WTC11 (cell line): ENCODE measurements around the gene FZR1. TPM values are rescaled to one million over a fixed set of nuclear protein-coding genes. Genes with fewer than 3 reads are reported as not detected.

ENCODE experiments used
- ATAC-seq: fragments of 200-7000 bp; cut with Tn5 transposase; 2 replicates; pipeline ENCODE4 v1.10.0; 2021; ENCODE audit warnings: mild to moderate bottlenecking, moderate library complexity
- CTCF ChIA-PET: fragments of 300-600 bp; sonication (Branson Sonifier 250); formaldehyde crosslinking; loops from one replicate; lab custom pipeline; 2021; ENCODE audit warnings: antibody characterized with exemption; lab: Charles Lee
- POLR2A ChIA-PET: fragments of 350-600 bp; sonication (Branson Sonifier 250); formaldehyde crosslinking; loops from one replicate; lab custom pipeline; 2021; ENCODE audit warnings: antibody characterized with exemption; lab: Charles Lee
- DNase-seq: peaks from one replicate; pipeline ENCODE4 v3.0.0; 2021; ENCODE audit warnings: low spot score
- H3K27ac Mint-ChIP-seq: 2 replicates; pipeline ENCODE4 v1.8.0; 2021; ENCODE audit warnings: mixed read lengths
- H3K27me3 Mint-ChIP-seq: 2 replicates; pipeline ENCODE4 v1.8.0; 2021; ENCODE audit warnings: low read depth, mild to moderate bottlenecking, moderate library complexity, mixed read lengths
- H3K36me3 Mint-ChIP-seq: 2 replicates; pipeline ENCODE4 v1.8.0; 2021; ENCODE audit warnings: mixed read lengths
- H3K4me1 Mint-ChIP-seq: 2 replicates; pipeline ENCODE4 v1.8.0; 2022; ENCODE audit warnings: mixed read lengths
- H3K4me3 Mint-ChIP-seq: 2 replicates; pipeline ENCODE4 v1.8.0; 2021; ENCODE audit warnings: mild to moderate bottlenecking, moderate library complexity, mixed read lengths
- H3K9me3 Mint-ChIP-seq: 2 replicates; pipeline ENCODE4 v1.8.0; 2021; ENCODE audit warnings: mixed read lengths
- CBFB ChIP-seq: sonication (generic); formaldehyde crosslinking; IDR thresholded peaks from 2 replicates; pipeline ENCODE4 v1.8.1; 2022; ENCODE audit warnings: mild to moderate bottlenecking, low read depth, missing genetic modification reagents
- ELF4 ChIP-seq: sonication (generic); formaldehyde crosslinking; IDR thresholded peaks from 2 replicates; pipeline ENCODE4 v1.8.1; 2022; ENCODE audit warnings: low read depth, mild to moderate bottlenecking, moderate library complexity, missing genetic modification reagents
- EMX1 ChIP-seq: fragments of 250-450 bp; sonication (Bioruptor Pico); IDR thresholded peaks from 2 replicates; pipeline ENCODE4 v1.8.0; 2021; ENCODE audit warnings: mild to moderate bottlenecking
- ETV6 ChIP-seq: sonication (generic); formaldehyde crosslinking; IDR thresholded peaks from 2 replicates; pipeline ENCODE4 v1.8.1; 2022; ENCODE audit warnings: mild to moderate bottlenecking, missing genetic modification reagents
- FOXJ3 ChIP-seq: sonication (generic); formaldehyde crosslinking; IDR thresholded peaks from 2 replicates; pipeline ENCODE4 v1.9.0; 2021; ENCODE audit warnings: missing genetic modification reagents, mild to moderate bottlenecking, borderline replicate concordance
- GRHL2 ChIP-seq: fragments of 250-450 bp; sonication (Bioruptor Pico); IDR thresholded peaks from 2 replicates; pipeline ENCODE4 v1.8.0; 2022; ENCODE audit warnings: mild to moderate bottlenecking, moderate library complexity; ENCODE audit not compliant: insufficient replicate concordance, severe bottlenecking
- HMGA2 ChIP-seq: fragments of 250-450 bp; sonication (Bioruptor Pico); IDR thresholded peaks from 2 replicates; pipeline ENCODE4 v1.4.0; 2021; ENCODE audit warnings: mild to moderate bottlenecking, moderate library complexity
- HMGXB4 ChIP-seq: sonication (generic); formaldehyde crosslinking; IDR thresholded peaks from 2 replicates; pipeline ENCODE4 v1.8.1; 2023; ENCODE audit warnings: mild to moderate bottlenecking, moderate library complexity, missing genetic modification reagents
- IRF2 ChIP-seq: sonication (generic); formaldehyde crosslinking; IDR thresholded peaks from 2 replicates; pipeline ENCODE4 v1.8.0; 2022; ENCODE audit warnings: low read depth, missing genetic modification reagents, borderline replicate concordance
- JAZF1 ChIP-seq: fragments of 250-450 bp; sonication (Bioruptor Pico); IDR thresholded peaks from 2 replicates; pipeline ENCODE4 v1.9.0; 2021; ENCODE audit warnings: moderate library complexity, mild to moderate bottlenecking, inconsistent platforms
- JUN ChIP-seq: sonication (generic); formaldehyde crosslinking; IDR thresholded peaks from 2 replicates; pipeline ENCODE4 v1.8.0; 2023; ENCODE audit warnings: mild to moderate bottlenecking, missing genetic modification reagents
- KAT7 ChIP-seq: sonication (generic); formaldehyde crosslinking; IDR thresholded peaks from 2 replicates; pipeline ENCODE4 v1.8.1; 2023; ENCODE audit warnings: missing genetic modification reagents, mild to moderate bottlenecking, borderline replicate concordance
- MYBL2 ChIP-seq: sonication (generic); formaldehyde crosslinking; IDR thresholded peaks from 2 replicates; pipeline ENCODE4 v1.8.1; 2023; ENCODE audit warnings: mild to moderate bottlenecking, moderate library complexity, missing genetic modification reagents
- OVOL2 ChIP-seq: fragments of 250-450 bp; sonication (Bioruptor Pico); IDR thresholded peaks from 2 replicates; pipeline ENCODE4 v1.9.0; 2021; ENCODE audit warnings: mild to moderate bottlenecking, borderline replicate concordance
- TCF7 ChIP-seq: sonication (generic); formaldehyde crosslinking; IDR thresholded peaks from 2 replicates; pipeline ENCODE4 v1.8.0; 2022; ENCODE audit warnings: mild to moderate bottlenecking, low read depth, missing genetic modification reagents, moderate library complexity
- TP53 ChIP-seq: sonication (generic); formaldehyde crosslinking; IDR thresholded peaks from 2 replicates; pipeline ENCODE4 v1.8.1; 2023; ENCODE audit warnings: mild to moderate bottlenecking, missing genetic modification reagents
- USF1 ChIP-seq: sonication (generic); formaldehyde crosslinking; IDR thresholded peaks from 2 replicates; pipeline ENCODE4 v1.8.0; 2022; ENCODE audit warnings: mild to moderate bottlenecking, missing genetic modification reagents
- ZNF232 ChIP-seq: sonication (generic); formaldehyde crosslinking; IDR thresholded peaks from 2 replicates; pipeline ENCODE4 v1.8.0; 2022; ENCODE audit warnings: mild to moderate bottlenecking, missing genetic modification reagents
- ZNF317 ChIP-seq: sonication (generic); formaldehyde crosslinking; IDR thresholded peaks from 2 replicates; pipeline ENCODE4 v1.8.1; 2023; ENCODE audit warnings: low read depth, mild to moderate bottlenecking, moderate library complexity, missing genetic modification reagents, borderline replicate concordance
- ZNF423 ChIP-seq: fragments of 250-450 bp; sonication (Bioruptor Pico); IDR thresholded peaks from 2 replicates; pipeline ENCODE4 v2.1.2; 2022; ENCODE audit warnings: mild to moderate bottlenecking, moderate library complexity
- ZNF512 ChIP-seq: sonication (generic); formaldehyde crosslinking; IDR thresholded peaks from 2 replicates; pipeline ENCODE4 v1.8.1; 2022; ENCODE audit warnings: missing genetic modification reagents, borderline replicate concordance
- ZNF532 ChIP-seq: fragments of 250-450 bp; sonication (Bioruptor Pico); IDR thresholded peaks from 2 replicates; pipeline ENCODE4 v1.9.0; 2021; ENCODE audit warnings: mild to moderate bottlenecking, borderline replicate concordance
- total RNA-seq: library from RNA; stranded (reverse); gene quantifications from 3 replicates; pipeline ENCODE4 v1.2.3, GENCODE V29; 2021

FZR1 gene
- total RNA-seq, 1 experiment from 2014 or later: 60.8 TPM

GRCh38 chr19:3462991-3463713 is 43.0 kb upstream of the FZR1 start:
- CTCF ChIA-PET: interaction anchor here (0.8 to 2.5 kb wide), 7 partner anchors 17 to 178 kb away, joined by 3 to 21 read pairs (median 4); no protein-coding TSS in a partner anchor
- TF ChIP-seq JUN (CRISPR knock-in tag) (no peak), ZNF317 (CRISPR knock-in tag) (no peak), EMX1 (no peak), KAT7 (CRISPR knock-in tag) (no peak), ZNF532 (CRISPR knock-in tag) (no peak), JAZF1 (no peak), ELF4 (CRISPR knock-in tag) (no peak), HMGXB4 (CRISPR knock-in tag) (no peak), ETV6 (CRISPR knock-in tag) (no peak), OVOL2 (no peak), MYBL2 (CRISPR knock-in tag) (no peak), TCF7 (CRISPR knock-in tag) (no peak), ZNF232 (CRISPR knock-in tag) (no peak), TP53 (CRISPR knock-in tag) (no peak), HMGA2 (CRISPR knock-in tag) (no peak)
- Mint-ChIP-seq H3K27me3 (peaks cover 78% of the 10 kb centered on the region), H3K9me3 (peaks cover 3% of the 10 kb centered on the region), H3K4me3 (peak overlapping the region; percentile 54), H3K36me3 (peaks cover 2% of the 10 kb centered on the region), H3K4me1 (peaks cover 17% of the 10 kb centered on the region), H3K27ac (no peak overlapping the region)
- peak; percentile 17 for ATAC-seq
- POLR2A ChIA-PET: no interaction called here
- DNase-seq: no peak

- POLR2A ChIA-PET: interaction anchor here (1.1 kb wide), 1 partner anchor 16 kb away, joined by 3 read pairs; no protein-coding TSS in a partner anchor
- peaks cover 8% of the 10 kb centered on the region for H3K9me3 Mint-ChIP-seq
- TF ChIP-seq FOXJ3 (CRISPR knock-in tag): no peak
- no peak for TF ChIP-seq HMGXB4 (CRISPR knock-in tag)
- TF ChIP-seq KAT7 (CRISPR knock-in tag): no peak
- TF ChIP-seq ZNF512 (CRISPR knock-in tag): no peak
- no peak for TF ChIP-seq ZNF423 (CRISPR knock-in tag)
- TF ChIP-seq IRF2: no peak
- TF ChIP-seq CBFB (CRISPR knock-in tag): no peak
- no peak for TF ChIP-seq GRHL2 (CRISPR knock-in tag)
- no peak for TF ChIP-seq USF1
- peak; percentile 12 for ATAC-seq
- H3K4me1 Mint-ChIP-seq: peaks cover 14% of the 10 kb centered on the region
- CTCF ChIA-PET: interaction anchor here (0.6 to 2.5 kb wide), 13 partner anchors 9 to 283 kb away, joined by 3 to 21 read pairs (median 4); no protein-coding TSS in a partner anchor
- H3K4me3 Mint-ChIP-seq: peak overlapping the region; percentile 49
- no peak overlapping the region for H3K27ac Mint-ChIP-seq
- H3K36me3 Mint-ChIP-seq: peaks cover 5% of the 10 kb centered on the region
- no peak for DNase-seq
- peaks cover 77% of the 10 kb centered on the region for H3K27me3 Mint-ChIP-seq
These were observed 42.2 kb upstream of the FZR1 start for GRCh38 chr19:3463714-3464586.
